ENCODE results near the gene CDNF. TPM values are rescaled to one million over a fixed set of nuclear protein-coding genes. Genes with fewer than 3 reads are reported as not detected.

The CDNF gene
- total RNA-seq, 3 donors from 2014 or later: 2.9 to 6.2 (median 5.1) TPM

- no peak for DNase-seq (ENCODE audit: low spot score in 2 of 2)
- no peaks in the 10 kb centered on the region for H3K27me3 ChIP-seq
- TF ChIP-seq POLR2AphosphoS5 (IDR thresholded peaks at IDR 0.05) (no peak), POLR2A (IDR thresholded peaks at IDR 0.05) (no peak)
- TF ChIP-seq, protein P1, sequence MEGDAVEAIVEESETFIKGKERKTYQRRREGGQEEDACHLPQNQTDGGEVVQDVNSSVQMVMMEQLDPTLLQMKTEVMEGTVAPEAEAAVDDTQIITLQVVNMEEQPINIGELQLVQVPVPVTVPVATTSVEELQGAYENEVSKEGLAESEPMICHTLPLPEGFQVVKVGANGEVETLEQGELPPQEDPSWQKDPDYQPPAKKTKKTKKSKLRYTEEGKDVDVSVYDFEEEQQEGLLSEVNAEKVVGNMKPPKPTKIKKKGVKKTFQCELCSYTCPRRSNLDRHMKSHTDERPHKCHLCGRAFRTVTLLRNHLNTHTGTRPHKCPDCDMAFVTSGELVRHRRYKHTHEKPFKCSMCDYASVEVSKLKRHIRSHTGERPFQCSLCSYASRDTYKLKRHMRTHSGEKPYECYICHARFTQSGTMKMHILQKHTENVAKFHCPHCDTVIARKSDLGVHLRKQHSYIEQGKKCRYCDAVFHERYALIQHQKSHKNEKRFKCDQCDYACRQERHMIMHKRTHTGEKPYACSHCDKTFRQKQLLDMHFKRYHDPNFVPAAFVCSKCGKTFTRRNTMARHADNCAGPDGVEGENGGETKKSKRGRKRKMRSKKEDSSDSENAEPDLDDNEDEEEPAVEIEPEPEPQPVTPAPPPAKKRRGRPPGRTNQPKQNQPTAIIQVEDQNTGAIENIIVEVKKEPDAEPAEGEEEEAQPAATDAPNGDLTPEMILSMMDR (IDR thresholded peaks at IDR 0.05): no peak
- intact Hi-C loops (cut with DNase I; ENCODE audit: low total_unique reads): no loop called here
- no peaks in the 10 kb centered on the region for H3K36me3 ChIP-seq
- no peak overlapping the region for H3K4me3 ChIP-seq
- no peaks in the 10 kb centered on the region for H3K9me3 ChIP-seq
- no peak overlapping the region for H3K27ac ChIP-seq
- no peaks in the 10 kb centered on the region for H3K4me1 ChIP-seq
Measured at GRCh38 chr10:14858338-14858960, 20.6 kb upstream of the CDNF start.

- intact Hi-C loops (cut with DNase I; ENCODE audit: low total_unique reads): no loop called here
- Histone ChIP-seq H3K4me1 (no peaks in the 10 kb centered on the region), H3K36me3 (no peaks in the 10 kb centered on the region)
Measured at GRCh38 chr10:14855453-14855852, 17.6 kb upstream of the CDNF start.

GRCh38 chr10:14852236-14852635 is 14.4 kb upstream of the CDNF start:
- Histone ChIP-seq H3K9me3 (no peaks in the 10 kb centered on the region), H3K27ac (no peak overlapping the region), H3K4me3 (no peak overlapping the region), H3K4me1 (no peaks in the 10 kb centered on the region), H3K36me3 (no peaks in the 10 kb centered on the region), H3K27me3 (no peaks in the 10 kb centered on the region)
- TF ChIP-seq, protein P1 (IDR thresholded peaks at IDR 0.05): no peak
- no peak for TF ChIP-seq POLR2AphosphoS5 (IDR thresholded peaks at IDR 0.05)
- TF ChIP-seq POLR2A (IDR thresholded peaks at IDR 0.05): no peak
- DNase-seq (ENCODE audit: low spot score in 2 of 2): no peak
- intact Hi-C loops (cut with DNase I; ENCODE audit: low total_unique reads): no loop called here

More at GRCh38 chr10:14855453-14855852, 17.6 kb upstream of the CDNF start:
- H3K4me3 ChIP-seq: no peak overlapping the region
- no peaks in the 10 kb centered on the region for H3K9me3 ChIP-seq
- no peak overlapping the region for H3K27ac ChIP-seq
- TF ChIP-seq, protein P1 (IDR thresholded peaks at IDR 0.05): no peak
- TF ChIP-seq POLR2AphosphoS5 (IDR thresholded peaks at IDR 0.05) (no peak), POLR2A (IDR thresholded peaks at IDR 0.05) (no peak)
- DNase-seq (ENCODE audit: low spot score in 2 of 2): no peak
- no peaks in the 10 kb centered on the region for H3K27me3 ChIP-seq

DNA sequence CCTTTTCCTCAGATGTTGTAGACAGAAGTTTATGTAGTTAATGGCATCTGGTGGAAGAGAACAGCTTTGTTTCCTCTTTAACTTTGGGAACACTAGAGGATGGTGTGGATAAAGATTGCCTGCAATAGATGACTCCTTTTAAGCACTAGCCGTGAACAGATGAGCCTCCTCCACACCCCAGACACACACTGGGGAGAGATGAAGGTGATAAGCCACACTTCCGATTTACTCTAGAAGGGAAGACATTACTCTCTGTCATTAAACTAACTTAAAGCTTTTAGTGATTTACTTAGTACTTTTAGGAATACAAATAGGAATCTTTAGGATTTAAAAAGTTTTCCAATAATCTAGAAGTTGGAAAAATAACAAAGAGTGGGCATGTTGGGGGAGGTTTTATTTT is 7.1 kb upstream of the CDNF start:
- no peak overlapping the region for H3K4me3 ChIP-seq
- no peak for TF ChIP-seq POLR2AphosphoS5 (IDR thresholded peaks at IDR 0.05)
- TF ChIP-seq, protein P1 (IDR thresholded peaks at IDR 0.05): no peak
- TF ChIP-seq POLR2A (IDR thresholded peaks at IDR 0.05): no peak
- no peaks in the 10 kb centered on the region for H3K4me1 ChIP-seq
- H3K9me3 ChIP-seq: no peaks in the 10 kb centered on the region
- H3K27me3 ChIP-seq: no peaks in the 10 kb centered on the region
- peaks cover 21% of the 10 kb centered on the region for H3K36me3 ChIP-seq
- DNase-seq (ENCODE audit: low spot score in 2 of 2): no peak
- intact Hi-C loops (cut with DNase I; ENCODE audit: low total_unique reads): no loop called here
- no peak overlapping the region for H3K27ac ChIP-seq

GRCh38 chr10:14843327-14843988 is 5.6 kb upstream of the CDNF start:
- no peak for DNase-seq (ENCODE audit: low spot score in 2 of 2)

More at GRCh38 chr10:14843327-14843988, 5.6 kb upstream of the CDNF start:
- intact Hi-C loops (cut with DNase I; ENCODE audit: low total_unique reads): no loop called here
- Histone ChIP-seq H3K4me1 (no peaks in the 10 kb centered on the region), H3K36me3 (peaks cover 21% of the 10 kb centered on the region), H3K27ac (no peak overlapping the region), H3K4me3 (no peak overlapping the region), H3K9me3 (no peaks in the 10 kb centered on the region), H3K27me3 (no peaks in the 10 kb centered on the region)
- no peak for TF ChIP-seq POLR2AphosphoS5 (IDR thresholded peaks at IDR 0.05)
